Neural progenitor cell (in vitro differentiated cells): ENCODE results near the gene GRAMD4. TPM values are rescaled to one million over a fixed set of nuclear protein-coding genes. Genes with fewer than 3 reads are reported as not detected.

Experiments used
- DNase-seq: peaks from one replicate; pipeline ENCODE4 v3.0.0-alpha.2; 2016; ENCODE audit warnings: low spot score
- H2AFZ ChIP-seq: fragments of 200-600 bp; sonication (generic); replicated peaks from 2 replicates; pipeline ENCODE4 v1.6.1; 2016; ENCODE audit warnings: antibody characterized with exemption
- H3F3A ChIP-seq: fragments of 200-600 bp; sonication (generic); 2 replicates; pipeline ENCODE4 v1.6.1; 2016; ENCODE audit warnings: antibody characterized with exemption, low read depth
- H3K27ac ChIP-seq: fragments of 200-600 bp; sonication (generic); 2 replicates; pipeline ENCODE4 v1.5.1; 2016; ENCODE audit warnings: mild to moderate bottlenecking
- H3K27me3 ChIP-seq: fragments of 200-600 bp; sonication (generic); 2 replicates; pipeline ENCODE4 v1.6.1; 2016; ENCODE audit warnings: mild to moderate bottlenecking, moderate library complexity
- H3K36me3 ChIP-seq: fragments of 200-600 bp; sonication (generic); 2 replicates; pipeline ENCODE4 v1.5.1; 2016
- H3K4me1 ChIP-seq: fragments of 200-600 bp; sonication (generic); 2 replicates; pipeline ENCODE4 v1.6.1; 2016; ENCODE audit warnings: mixed run types
- H3K4me2 ChIP-seq: fragments of 200-600 bp; sonication (generic); 2 replicates; pipeline ENCODE4 v1.6.1; 2016
- H3K4me3 ChIP-seq: fragments of 200-600 bp; sonication (generic); 2 replicates; pipeline ENCODE4 v1.5.1; 2016
- H3K79me2 ChIP-seq: fragments of 200-600 bp; sonication (generic); 2 replicates; pipeline ENCODE4 v1.6.1; 2016; ENCODE audit warnings: low read depth
- H3K9ac ChIP-seq: fragments of 200-600 bp; sonication (generic); 2 replicates; pipeline ENCODE4 v1.6.1; 2016
- H3K9me3 ChIP-seq: fragments of 200-600 bp; sonication (generic); 2 replicates; pipeline ENCODE4 v1.5.1; 2016; ENCODE audit warnings: low read depth
- H4K20me1 ChIP-seq: fragments of 200-600 bp; sonication (generic); 2 replicates; pipeline ENCODE4 v1.6.1; 2016; ENCODE audit warnings: low read depth
- H3K27ac Mint-ChIP-seq: 3 replicates; pipeline ENCODE4 v1.8.0; 2021; ENCODE audit warnings: mixed read lengths
- H3K27me3 Mint-ChIP-seq: 2 replicates; pipeline ENCODE4 v1.8.0; 2022; ENCODE audit warnings: low read depth, mild to moderate bottlenecking, inconsistent platforms, moderate library complexity, mixed read lengths; ENCODE audit not compliant: insufficient read depth
- H3K36me3 Mint-ChIP-seq: 3 replicates; pipeline ENCODE4 v1.8.0; 2021; ENCODE audit warnings: mixed read lengths
- H3K4me1 Mint-ChIP-seq: 3 replicates; pipeline ENCODE4 v1.8.0; 2021; ENCODE audit warnings: mixed read lengths
- H3K4me3 Mint-ChIP-seq: 3 replicates; pipeline ENCODE4 v1.8.0; 2021; ENCODE audit warnings: mild to moderate bottlenecking, moderate library complexity, mixed read lengths
- H3K9me3 Mint-ChIP-seq: 3 replicates; pipeline ENCODE4 v1.8.0; 2020; ENCODE audit warnings: mixed read lengths
- EZH2 ChIP-seq: fragments of 200-600 bp; sonication (generic); IDR thresholded peaks from 2 replicates; pipeline ENCODE4 v1.6.1; 2017; ENCODE audit warnings: antibody characterized with exemption, mild to moderate bottlenecking, moderate library complexity
- EZH2phosphoT487 ChIP-seq: fragments of 200-600 bp; sonication (generic); IDR thresholded peaks from 2 replicates; pipeline ENCODE4 v1.6.1; 2017; ENCODE audit warnings: antibody characterized with exemption
- total RNA-seq: library from RNA; depleted of rRNA; stranded (reverse); fragments of >200 nt; gene quantifications from 2 replicates; pipeline ENCODE4 v1.2.3, GENCODE V29; 2015; ENCODE audit warnings: low replicate concordance
- TF ChIP-seq, protein P1 (sequence below): fragments of 200-600 bp; sonication (generic); IDR thresholded peaks from 2 replicates; pipeline ENCODE4 v1.5.1; 2017; ENCODE audit warnings: antibody characterized with exemption, mild to moderate bottlenecking

Gene GRAMD4
- total RNA-seq, 1 donor from 2014 or later: 32.2 TPM

DNA sequence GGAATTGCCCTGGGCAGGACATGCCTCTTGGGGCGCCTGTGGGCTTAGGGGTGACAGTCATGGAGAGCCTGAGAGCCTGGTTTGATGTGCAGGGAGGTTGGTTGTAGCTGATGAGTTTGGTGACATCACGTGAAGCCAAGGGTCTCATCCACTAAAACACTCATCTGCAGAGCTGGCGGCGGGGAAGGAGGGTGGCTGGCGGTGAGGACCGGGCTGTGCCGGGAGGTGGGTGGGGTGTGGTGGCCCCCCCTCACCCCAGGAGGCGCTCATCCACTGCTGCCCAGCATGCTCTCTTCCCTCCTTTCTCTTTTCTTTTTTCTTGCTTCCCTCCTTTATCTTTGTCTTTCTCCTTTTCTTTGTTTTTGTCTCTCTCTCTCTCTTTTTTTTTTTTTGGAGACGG, 49.0 kb downstream of the GRAMD4 start:
- Histone ChIP-seq H3K36me3 (no peaks in the 10 kb centered on the region), H2AFZ (no peak overlapping the region), H3K9ac (no peak overlapping the region), H4K20me1 (peaks cover 3% of the 10 kb centered on the region), H3K79me2 (no peaks in the 10 kb centered on the region), H3K27ac (no peak overlapping the region), H3K4me3 (no peak overlapping the region), H3K4me2 (no peak overlapping the region), H3K4me1 (no peaks in the 10 kb centered on the region), H3K27me3 (no peaks in the 10 kb centered on the region), H3K9me3 (no peaks in the 10 kb centered on the region), H3F3A (no peaks in the 10 kb centered on the region)
- H3K27ac Mint-ChIP-seq: no peak overlapping the region
- TF ChIP-seq EZH2phosphoT487 (no peak), EZH2 (no peak)
- TF ChIP-seq, protein P1, sequence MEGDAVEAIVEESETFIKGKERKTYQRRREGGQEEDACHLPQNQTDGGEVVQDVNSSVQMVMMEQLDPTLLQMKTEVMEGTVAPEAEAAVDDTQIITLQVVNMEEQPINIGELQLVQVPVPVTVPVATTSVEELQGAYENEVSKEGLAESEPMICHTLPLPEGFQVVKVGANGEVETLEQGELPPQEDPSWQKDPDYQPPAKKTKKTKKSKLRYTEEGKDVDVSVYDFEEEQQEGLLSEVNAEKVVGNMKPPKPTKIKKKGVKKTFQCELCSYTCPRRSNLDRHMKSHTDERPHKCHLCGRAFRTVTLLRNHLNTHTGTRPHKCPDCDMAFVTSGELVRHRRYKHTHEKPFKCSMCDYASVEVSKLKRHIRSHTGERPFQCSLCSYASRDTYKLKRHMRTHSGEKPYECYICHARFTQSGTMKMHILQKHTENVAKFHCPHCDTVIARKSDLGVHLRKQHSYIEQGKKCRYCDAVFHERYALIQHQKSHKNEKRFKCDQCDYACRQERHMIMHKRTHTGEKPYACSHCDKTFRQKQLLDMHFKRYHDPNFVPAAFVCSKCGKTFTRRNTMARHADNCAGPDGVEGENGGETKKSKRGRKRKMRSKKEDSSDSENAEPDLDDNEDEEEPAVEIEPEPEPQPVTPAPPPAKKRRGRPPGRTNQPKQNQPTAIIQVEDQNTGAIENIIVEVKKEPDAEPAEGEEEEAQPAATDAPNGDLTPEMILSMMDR: no peak
- H3K9me3 Mint-ChIP-seq: no peaks in the 10 kb centered on the region
- H3K36me3 Mint-ChIP-seq: peaks cover 5% of the 10 kb centered on the region
- H3K27me3 Mint-ChIP-seq: peaks cover 5% of the 10 kb centered on the region
- DNase-seq: no peak
- peaks cover 5% of the 10 kb centered on the region for H3K4me1 Mint-ChIP-seq
- H3K4me3 Mint-ChIP-seq: no peak overlapping the region

DNA sequence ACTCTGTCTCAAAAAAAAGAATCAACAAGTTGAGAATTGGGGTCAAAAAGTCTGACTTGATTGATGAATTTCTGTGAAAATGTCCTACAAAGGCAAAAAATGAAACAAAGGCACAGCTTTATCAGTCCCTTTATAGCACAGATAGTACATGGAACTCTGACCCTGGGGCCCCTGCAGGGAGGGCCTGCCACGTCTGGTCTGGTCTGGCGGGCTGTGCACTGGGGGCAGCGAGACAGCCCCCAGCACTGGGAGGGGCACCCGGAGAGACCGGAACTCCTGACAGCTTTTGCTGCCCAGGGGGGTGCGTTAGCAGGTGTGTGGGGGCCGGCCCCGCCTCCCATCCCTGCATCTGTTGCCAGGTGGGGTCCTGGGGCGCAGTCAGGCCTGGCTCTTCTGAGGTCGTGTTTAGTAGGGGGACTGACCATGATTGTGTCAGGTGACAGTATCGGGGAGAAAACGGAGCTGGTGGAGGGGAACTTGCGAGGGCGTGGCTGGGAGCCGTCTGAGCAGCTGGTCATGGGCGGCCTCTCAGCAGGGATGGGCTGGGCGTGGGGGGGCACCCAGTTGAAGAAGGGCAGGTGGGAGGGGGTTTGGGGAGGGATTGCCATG, 51.7 kb downstream of the GRAMD4 start:
- no peak overlapping the region for H3K27ac Mint-ChIP-seq
- H3K36me3 Mint-ChIP-seq: peaks cover 5% of the 10 kb centered on the region
- H3K27me3 ChIP-seq: no peaks in the 10 kb centered on the region
- no peak overlapping the region for H3K4me2 ChIP-seq
- no peak overlapping the region for H3K9ac ChIP-seq
- no peaks in the 10 kb centered on the region for H3K9me3 ChIP-seq
- H3K36me3 ChIP-seq: no peaks in the 10 kb centered on the region
- H3K4me1 ChIP-seq: no peaks in the 10 kb centered on the region
- no peak overlapping the region for H2AFZ ChIP-seq
- H3K4me3 Mint-ChIP-seq: no peak overlapping the region
- no peaks in the 10 kb centered on the region for H4K20me1 ChIP-seq
- H3K4me3 ChIP-seq: no peak overlapping the region
- H3K27me3 Mint-ChIP-seq: peaks cover 5% of the 10 kb centered on the region
- H3K27ac ChIP-seq: no peak overlapping the region
- TF ChIP-seq EZH2phosphoT487: no peak
- no peaks in the 10 kb centered on the region for H3K79me2 ChIP-seq
- no peaks in the 10 kb centered on the region for H3F3A ChIP-seq
- no peaks in the 10 kb centered on the region for H3K9me3 Mint-ChIP-seq
- no peak for DNase-seq
- peaks cover 5% of the 10 kb centered on the region for H3K4me1 Mint-ChIP-seq

GRCh38 chr22:46672731-46673130, 52.5 kb downstream of the GRAMD4 start:
- peaks cover 5% of the 10 kb centered on the region for H3K4me1 Mint-ChIP-seq
- DNase-seq: no peak
- Histone ChIP-seq H2AFZ (no peak overlapping the region), H3K9ac (no peak overlapping the region), H3K27ac (no peak overlapping the region), H4K20me1 (no peaks in the 10 kb centered on the region), H3K9me3 (no peaks in the 10 kb centered on the region), H3K36me3 (no peaks in the 10 kb centered on the region), H3K79me2 (no peaks in the 10 kb centered on the region), H3K4me2 (no peak overlapping the region), H3K4me3 (no peak overlapping the region), H3F3A (no peaks in the 10 kb centered on the region), H3K27me3 (no peaks in the 10 kb centered on the region), H3K4me1 (no peaks in the 10 kb centered on the region)
- TF ChIP-seq EZH2 (no peak), EZH2phosphoT487 (no peak)
- TF ChIP-seq, protein P1: no peak
- H3K27me3 Mint-ChIP-seq: peaks cover 5% of the 10 kb centered on the region
- no peak overlapping the region for H3K4me3 Mint-ChIP-seq
- H3K36me3 Mint-ChIP-seq: peaks cover 5% of the 10 kb centered on the region
- H3K9me3 Mint-ChIP-seq: no peaks in the 10 kb centered on the region
- no peak overlapping the region for H3K27ac Mint-ChIP-seq

DNA sequence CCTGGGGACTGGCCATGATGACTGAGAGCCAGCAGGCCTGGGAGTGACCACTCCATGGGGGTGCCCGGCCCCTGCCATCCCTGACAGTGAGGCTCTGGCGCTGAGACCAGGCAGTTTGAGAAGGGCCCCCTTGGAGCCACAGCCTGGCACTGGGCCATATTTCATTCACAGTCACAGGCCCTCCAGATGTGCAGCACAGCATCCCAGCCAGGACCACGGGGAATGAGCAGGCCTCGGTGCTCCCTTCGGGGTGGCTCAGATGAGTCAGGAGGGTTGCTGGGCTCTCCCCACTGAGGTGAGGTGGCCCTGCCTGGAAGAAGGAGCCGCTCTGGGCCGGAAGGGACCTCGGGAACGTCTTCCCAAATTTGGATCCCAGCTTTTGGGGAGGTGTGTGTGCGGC, 53.0 kb downstream of the GRAMD4 start:
- Histone ChIP-seq H3K4me2 (no peak overlapping the region), H3K27ac (no peak overlapping the region), H3K79me2 (no peaks in the 10 kb centered on the region), H3K4me1 (no peaks in the 10 kb centered on the region), H3K36me3 (no peaks in the 10 kb centered on the region), H3K9me3 (no peaks in the 10 kb centered on the region), H4K20me1 (no peaks in the 10 kb centered on the region), H3F3A (no peaks in the 10 kb centered on the region), H3K27me3 (no peaks in the 10 kb centered on the region), H2AFZ (no peak overlapping the region), H3K4me3 (no peak overlapping the region), H3K9ac (no peak overlapping the region)
- no peak for DNase-seq
- Mint-ChIP-seq H3K9me3 (no peaks in the 10 kb centered on the region), H3K27me3 (peaks cover 5% of the 10 kb centered on the region), H3K4me1 (peaks cover 5% of the 10 kb centered on the region), H3K27ac (no peak overlapping the region), H3K36me3 (peaks cover 5% of the 10 kb centered on the region), H3K4me3 (no peak overlapping the region)
- TF ChIP-seq EZH2 (no peak), EZH2phosphoT487 (no peak)
- TF ChIP-seq, protein P1: no peak
